DOHH2 (cell line): ENCODE data around the gene ANKRD9.

ENCODE experiments used
- H3F3A ChIP-seq: fragments of 200-600 bp; sonication (generic), shearing (Covaris generic); 2 replicates; pipeline ENCODE4 v1.6.0; 2016; ENCODE audit warnings: antibody characterized with exemption, mild to moderate bottlenecking; ENCODE audit not compliant: control insufficient read depth, insufficient read depth
- H3K27ac ChIP-seq: fragments of 200-600 bp; sonication (generic); 2 replicates; pipeline ENCODE4 v1.5.1; 2014; ENCODE audit warnings: low read depth, mild to moderate bottlenecking, low read length, moderate library complexity
- H3K27me3 ChIP-seq: fragments of 200-600 bp; sonication (generic); 2 replicates; pipeline ENCODE4 v1.6.1; 2014; ENCODE audit warnings: mild to moderate bottlenecking, low read length, mixed read lengths; ENCODE audit not compliant: control insufficient read depth
- H3K36me3 ChIP-seq: fragments of 200-600 bp; sonication (generic); 2 replicates; pipeline ENCODE4 v1.6.1; 2014; ENCODE audit warnings: mild to moderate bottlenecking, low read length, moderate library complexity, mixed read lengths; ENCODE audit not compliant: control insufficient read depth
- H3K4me1 ChIP-seq: fragments of 200-600 bp; sonication (generic); 2 replicates; pipeline ENCODE4 v1.6.1; 2014; ENCODE audit warnings: mild to moderate bottlenecking, low read length, mixed read lengths; ENCODE audit not compliant: control insufficient read depth
- H3K4me2 ChIP-seq: fragments of 200-600 bp; sonication (generic); 2 replicates; pipeline ENCODE4 v1.6.0; 2014; ENCODE audit warnings: mild to moderate bottlenecking, low read length, moderate library complexity
- H3K4me3 ChIP-seq: fragments of 200-600 bp; sonication (generic); 2 replicates; pipeline ENCODE4 v1.5.1; 2014; ENCODE audit warnings: mild to moderate bottlenecking, low read length, mixed read lengths
- H3K79me2 ChIP-seq: fragments of 200-600 bp; sonication (generic); 2 replicates; pipeline ENCODE4 v1.6.1; 2014; ENCODE audit warnings: mild to moderate bottlenecking, low read length, mixed read lengths; ENCODE audit not compliant: control insufficient read depth
- H3K9me2 ChIP-seq: fragments of 200-600 bp; sonication (generic); replicated peaks from 2 replicates; pipeline ENCODE4 v1.6.1; 2014; ENCODE audit warnings: mild to moderate bottlenecking, low read length, mixed read lengths; ENCODE audit not compliant: control insufficient read depth
- H3K9me3 ChIP-seq: fragments of 200-600 bp; sonication (generic); 2 replicates; pipeline ENCODE4 v1.6.1; 2014; ENCODE audit warnings: antibody characterized with exemption, low read length, mixed read lengths; ENCODE audit not compliant: control insufficient read depth, insufficient read depth
- H4K20me1 ChIP-seq: fragments of 200-600 bp; sonication (generic); 2 replicates; pipeline ENCODE4 v1.6.0; 2014; ENCODE audit warnings: low read depth, mild to moderate bottlenecking, antibody characterized with exemption, low read length, moderate library complexity; ENCODE audit not compliant: control insufficient read depth, insufficient read depth
- EZH2phosphoT487 ChIP-seq: fragments of 200-600 bp; sonication (generic); IDR thresholded peaks from 2 replicates; pipeline ENCODE4 v1.6.1; 2017; ENCODE audit warnings: borderline replicate concordance, mild to moderate bottlenecking, antibody characterized with exemption, low read length, moderate library complexity, mixed read lengths
- TF ChIP-seq, protein P1 (sequence below): fragments of 200-600 bp; sonication (generic); IDR thresholded peaks from one replicate; pipeline ENCODE4 v1.5.1; 2014; ENCODE audit warnings: antibody characterized with exemption, mild to moderate bottlenecking, low read depth, low read length; ENCODE audit not compliant: poor library complexity, severe bottlenecking

ANKRD9 gene, protein sequence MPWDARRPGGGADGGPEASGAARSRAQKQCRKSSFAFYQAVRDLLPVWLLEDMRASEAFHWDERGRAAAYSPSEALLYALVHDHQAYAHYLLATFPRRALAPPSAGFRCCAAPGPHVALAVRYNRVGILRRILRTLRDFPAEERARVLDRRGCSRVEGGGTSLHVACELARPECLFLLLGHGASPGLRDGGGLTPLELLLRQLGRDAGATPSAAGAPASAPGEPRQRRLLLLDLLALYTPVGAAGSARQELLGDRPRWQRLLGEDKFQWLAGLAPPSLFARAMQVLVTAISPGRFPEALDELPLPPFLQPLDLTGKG

DNA sequence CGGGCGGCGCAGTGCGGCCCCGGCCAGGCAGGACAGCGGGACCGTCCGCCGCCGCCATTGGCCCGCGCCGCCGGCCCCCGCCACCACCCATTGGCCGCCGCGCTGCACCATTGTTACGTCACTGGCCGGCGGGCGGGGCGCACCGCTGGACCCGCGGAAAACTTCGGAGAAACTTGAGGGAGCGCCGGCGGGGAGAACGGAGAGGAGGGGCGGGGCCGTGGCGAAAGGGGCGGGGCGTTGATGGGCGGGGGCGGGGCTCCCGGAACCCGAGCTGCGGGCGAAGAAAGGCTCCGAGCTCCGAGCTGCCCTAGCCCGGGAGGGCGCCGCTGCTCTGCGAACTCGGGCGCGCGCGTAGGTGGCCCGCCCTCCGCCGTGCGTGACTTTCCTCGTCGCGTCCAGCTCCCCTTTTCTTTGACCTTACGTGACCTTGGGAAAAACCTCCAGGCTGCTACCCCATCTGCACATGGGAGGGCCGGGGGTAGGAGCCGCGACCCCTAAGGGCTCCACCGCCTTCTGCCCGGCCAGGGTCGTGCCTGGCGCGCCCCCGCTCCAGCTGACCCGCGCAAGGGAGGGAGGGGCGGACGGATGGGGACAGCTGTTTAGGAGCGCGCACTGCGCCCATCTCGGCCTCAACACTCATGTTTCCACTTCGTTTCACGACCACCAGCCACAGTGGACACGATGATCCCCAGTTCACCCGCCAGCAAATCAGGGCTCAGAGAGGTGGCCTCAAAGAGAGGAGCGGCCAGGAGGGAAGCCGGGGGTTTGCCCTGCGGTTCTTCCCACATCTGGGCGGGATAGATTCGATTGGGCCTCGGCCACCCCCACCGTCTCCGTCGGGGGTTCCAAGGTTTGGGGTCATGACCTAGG is at the start of gene ANKRD9:
TSS of gene ANKRD9 (minus strand) at position 31 of the 870 bp plus-strand sequence. CDS start 1,887 bp downstream, outside the sequence.
- no peaks in the 10 kb centered on the region for H3K9me3 ChIP-seq
- H3K9me2 ChIP-seq: no peaks in the 10 kb centered on the region
- no peaks in the 10 kb centered on the region for H3K79me2 ChIP-seq
- peak within 1 kb of the TSS; percentile 100 for H3K4me2 ChIP-seq
- no peaks in the 10 kb centered on the region for H4K20me1 ChIP-seq
- peaks cover 13% of the 10 kb centered on the region for H3K4me1 ChIP-seq
- H3K27ac ChIP-seq: no peak within 1 kb of the TSS
- no peaks in the 10 kb centered on the region for H3K27me3 ChIP-seq
- H3K36me3 ChIP-seq: no peaks in the 10 kb centered on the region
- TF ChIP-seq EZH2phosphoT487: no peak
- TF ChIP-seq, protein P1, sequence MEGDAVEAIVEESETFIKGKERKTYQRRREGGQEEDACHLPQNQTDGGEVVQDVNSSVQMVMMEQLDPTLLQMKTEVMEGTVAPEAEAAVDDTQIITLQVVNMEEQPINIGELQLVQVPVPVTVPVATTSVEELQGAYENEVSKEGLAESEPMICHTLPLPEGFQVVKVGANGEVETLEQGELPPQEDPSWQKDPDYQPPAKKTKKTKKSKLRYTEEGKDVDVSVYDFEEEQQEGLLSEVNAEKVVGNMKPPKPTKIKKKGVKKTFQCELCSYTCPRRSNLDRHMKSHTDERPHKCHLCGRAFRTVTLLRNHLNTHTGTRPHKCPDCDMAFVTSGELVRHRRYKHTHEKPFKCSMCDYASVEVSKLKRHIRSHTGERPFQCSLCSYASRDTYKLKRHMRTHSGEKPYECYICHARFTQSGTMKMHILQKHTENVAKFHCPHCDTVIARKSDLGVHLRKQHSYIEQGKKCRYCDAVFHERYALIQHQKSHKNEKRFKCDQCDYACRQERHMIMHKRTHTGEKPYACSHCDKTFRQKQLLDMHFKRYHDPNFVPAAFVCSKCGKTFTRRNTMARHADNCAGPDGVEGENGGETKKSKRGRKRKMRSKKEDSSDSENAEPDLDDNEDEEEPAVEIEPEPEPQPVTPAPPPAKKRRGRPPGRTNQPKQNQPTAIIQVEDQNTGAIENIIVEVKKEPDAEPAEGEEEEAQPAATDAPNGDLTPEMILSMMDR: no peak
- H3K4me3 ChIP-seq: peak within 1 kb of the TSS; percentile 81
- H3F3A ChIP-seq: no peaks in the 10 kb centered on the region

DNA sequence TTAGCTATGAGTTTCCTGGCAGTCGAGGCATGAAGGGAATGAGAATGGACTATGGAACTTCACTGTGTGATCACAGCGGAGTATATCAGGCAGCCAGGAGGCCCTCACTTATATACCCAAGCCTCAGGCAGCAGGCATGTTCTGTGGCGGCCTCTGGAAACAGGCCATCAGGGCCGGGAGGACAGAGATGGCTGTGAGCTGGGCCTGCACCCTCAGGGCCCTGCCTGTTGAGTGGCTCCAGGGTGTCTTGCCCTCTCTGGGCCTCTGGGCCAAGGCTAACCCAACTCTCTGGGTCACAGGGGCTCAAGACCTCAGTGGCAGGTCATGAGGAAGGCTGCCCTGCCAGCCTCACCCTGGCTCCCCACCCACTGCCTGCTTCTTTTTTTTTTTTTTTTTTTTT is 49.0 kb upstream of the ANKRD9 start:
- H3K36me3 ChIP-seq: no peaks in the 10 kb centered on the region
- no peak overlapping the region for H3K4me2 ChIP-seq
- H3K9me2 ChIP-seq: no peaks in the 10 kb centered on the region
- H3K27me3 ChIP-seq: peaks cover 8% of the 10 kb centered on the region
- no peaks in the 10 kb centered on the region for H4K20me1 ChIP-seq
- no peaks in the 10 kb centered on the region for H3K9me3 ChIP-seq
- H3F3A ChIP-seq: no peaks in the 10 kb centered on the region
- no peak overlapping the region for H3K27ac ChIP-seq
- H3K4me1 ChIP-seq: peaks cover 34% of the 10 kb centered on the region
- H3K4me3 ChIP-seq: no peak overlapping the region
- no peak for TF ChIP-seq EZH2phosphoT487
- TF ChIP-seq, protein P1: no peak
- H3K79me2 ChIP-seq: no peaks in the 10 kb centered on the region

DNA sequence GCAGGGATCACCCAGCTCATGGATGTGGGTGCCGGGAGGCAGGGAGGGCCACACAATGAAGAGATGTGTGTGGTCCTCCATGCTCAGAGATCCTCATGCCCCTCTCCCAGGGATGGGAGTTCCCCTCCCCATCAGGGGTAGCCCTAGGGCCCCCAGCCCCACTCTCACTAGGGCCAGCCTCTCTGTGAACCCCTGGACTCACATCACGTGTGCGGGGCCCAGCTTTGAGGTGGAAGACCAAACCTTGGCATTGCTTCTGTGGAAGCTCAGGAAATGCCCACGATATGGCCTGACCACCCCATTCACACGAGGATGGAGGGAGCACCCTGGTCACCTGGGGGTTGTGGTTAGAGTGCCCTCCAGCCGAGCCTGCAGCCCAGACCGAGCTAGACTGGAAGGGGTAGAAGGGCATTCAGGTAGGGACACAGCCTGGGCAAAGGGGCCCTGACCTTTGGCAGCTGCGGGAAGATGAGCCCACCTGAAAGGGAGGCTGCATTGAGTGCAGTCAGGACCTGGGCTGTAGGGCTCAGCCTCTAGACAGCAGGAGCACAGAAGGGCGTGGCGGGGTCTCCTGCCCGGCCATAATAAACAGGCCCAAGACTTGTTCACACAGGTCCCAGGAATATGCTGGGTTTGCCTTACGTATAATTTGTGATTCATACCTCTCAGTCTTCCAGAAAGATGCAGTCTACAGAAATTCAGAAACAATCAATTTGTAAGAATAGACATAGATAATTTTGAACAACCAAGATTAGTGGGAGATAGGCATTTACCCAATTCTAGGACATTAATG is 48.1 kb upstream of the ANKRD9 start:
- H3K4me1 ChIP-seq: peaks cover 33% of the 10 kb centered on the region
- H3K9me3 ChIP-seq: no peaks in the 10 kb centered on the region

More for the DNA sequence above, 48.1 kb upstream of the ANKRD9 start:
- TF ChIP-seq, protein P1: no peak
- TF ChIP-seq EZH2phosphoT487: no peak
- H3K4me3 ChIP-seq: no peak overlapping the region
- H3K27ac ChIP-seq: no peak overlapping the region
- no peaks in the 10 kb centered on the region for H3K79me2 ChIP-seq
- H3F3A ChIP-seq: no peaks in the 10 kb centered on the region
- no peaks in the 10 kb centered on the region for H3K36me3 ChIP-seq
- H4K20me1 ChIP-seq: no peaks in the 10 kb centered on the region
- peaks cover 8% of the 10 kb centered on the region for H3K27me3 ChIP-seq
- H3K4me2 ChIP-seq: no peak overlapping the region
- H3K9me2 ChIP-seq: no peaks in the 10 kb centered on the region
